HG03103 (cell line): ENCODE results near the gene EXOC2.
"Not testable (repeated sequence)": the region's sequence is repeated elsewhere in the genome, so short reads cannot be mapped to it uniquely, and the experiment has no call there.

Experiments used
- ATAC-seq: cut with Tn5 transposase; IDR thresholded peaks from one replicate; pipeline ENCODE4 v1.9.1; 2021; ENCODE audit warnings: low read depth; ENCODE audit not compliant: unreplicated experiment

The EXOC2 gene

GRCh38 chr6:710601-711571, 17.9 kb upstream of the EXOC2 start:
- ATAC-seq, result peak; percentile 89

GRCh38 chr6:709471-710056, 16.6 kb upstream of the EXOC2 start:
- ATAC-seq, result no peak

DNA sequence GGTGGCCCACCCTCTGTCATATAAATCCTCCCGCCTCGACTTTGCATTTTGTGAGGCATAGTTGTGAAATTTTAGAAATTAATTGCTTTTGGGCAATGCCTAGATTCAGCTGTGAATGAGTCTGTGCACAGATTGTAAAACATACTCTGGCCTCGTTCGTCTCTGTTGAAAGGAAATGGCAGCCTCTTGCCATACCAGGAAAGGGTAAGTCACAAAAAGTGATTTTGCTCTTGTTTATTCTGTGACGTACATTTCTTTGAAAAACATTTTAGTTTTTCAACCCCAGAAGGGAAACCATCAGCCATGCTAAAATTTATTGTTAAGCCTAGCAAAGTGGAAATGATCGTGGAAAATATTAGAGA, 15.3 kb upstream of the EXOC2 start:
- ATAC-seq, result no peak

GRCh38 chr6:707576-708236, 14.8 kb upstream of the EXOC2 start:
- no peak for ATAC-seq

- no peak for ATAC-seq
Observed at GRCh38 chr6:706819-707381, 14.0 kb upstream of the EXOC2 start.

DNA sequence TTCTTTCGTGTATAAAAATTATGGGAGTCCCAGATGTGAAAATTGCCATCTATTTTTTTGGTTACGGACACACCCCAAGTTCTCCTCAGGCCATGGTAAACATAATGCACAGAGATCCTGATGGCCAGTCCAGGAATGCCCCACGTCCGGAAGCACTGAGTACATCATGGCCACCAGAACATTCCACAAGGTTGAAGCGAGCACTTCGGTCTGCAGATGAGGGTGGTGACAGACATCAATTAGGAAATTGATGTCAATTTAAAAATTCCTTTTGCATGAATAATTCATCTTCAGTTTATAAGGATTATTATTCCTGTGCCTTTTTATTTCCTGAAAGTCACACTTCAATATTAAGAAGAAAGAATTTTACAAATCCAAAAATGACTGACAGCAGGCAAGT, 13.2 kb upstream of the EXOC2 start:
- no peak for ATAC-seq

DNA sequence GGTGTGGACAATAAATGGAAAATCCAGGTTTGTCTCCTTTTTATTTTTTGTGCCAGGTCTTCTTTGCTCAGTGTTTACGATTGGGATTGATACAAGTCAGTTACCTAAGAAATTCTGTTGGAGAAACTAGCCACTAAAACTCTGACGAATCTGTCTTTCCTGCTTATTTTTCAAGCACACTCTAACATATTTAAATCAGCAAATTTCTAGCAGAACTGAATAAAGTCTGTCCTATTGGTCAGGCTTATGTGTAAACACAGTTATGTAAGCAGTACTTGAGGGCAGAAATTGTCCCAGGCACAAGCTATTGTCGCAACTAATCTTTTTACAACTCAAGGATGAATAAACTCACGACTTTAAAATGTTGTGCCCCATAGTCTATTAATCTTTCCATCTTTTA, 12.1 kb upstream of the EXOC2 start:
- no peak for ATAC-seq

DNA sequence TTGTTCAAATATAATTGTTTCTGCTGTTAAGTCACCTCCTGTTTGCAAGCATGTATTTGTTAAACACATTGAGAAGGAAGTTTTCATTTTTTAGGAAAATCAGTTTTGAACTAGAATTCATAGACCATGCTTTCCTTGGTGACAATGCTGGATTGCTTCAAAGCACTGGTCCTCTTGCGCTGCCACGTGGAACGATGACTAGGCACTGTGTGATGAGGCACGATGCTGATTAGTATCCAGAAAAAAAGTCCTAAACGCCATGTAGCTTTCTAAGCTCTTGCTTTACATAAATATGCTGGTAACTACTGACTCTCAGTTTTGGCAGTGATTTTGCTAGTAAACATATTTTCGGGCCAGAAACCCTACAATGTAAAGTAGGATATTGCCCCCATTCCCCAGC, 11.1 kb upstream of the EXOC2 start:
- ATAC-seq, result no peak

GRCh38 chr6:703552-703951, 10.6 kb upstream of the EXOC2 start:
- no peak for ATAC-seq

DNA sequence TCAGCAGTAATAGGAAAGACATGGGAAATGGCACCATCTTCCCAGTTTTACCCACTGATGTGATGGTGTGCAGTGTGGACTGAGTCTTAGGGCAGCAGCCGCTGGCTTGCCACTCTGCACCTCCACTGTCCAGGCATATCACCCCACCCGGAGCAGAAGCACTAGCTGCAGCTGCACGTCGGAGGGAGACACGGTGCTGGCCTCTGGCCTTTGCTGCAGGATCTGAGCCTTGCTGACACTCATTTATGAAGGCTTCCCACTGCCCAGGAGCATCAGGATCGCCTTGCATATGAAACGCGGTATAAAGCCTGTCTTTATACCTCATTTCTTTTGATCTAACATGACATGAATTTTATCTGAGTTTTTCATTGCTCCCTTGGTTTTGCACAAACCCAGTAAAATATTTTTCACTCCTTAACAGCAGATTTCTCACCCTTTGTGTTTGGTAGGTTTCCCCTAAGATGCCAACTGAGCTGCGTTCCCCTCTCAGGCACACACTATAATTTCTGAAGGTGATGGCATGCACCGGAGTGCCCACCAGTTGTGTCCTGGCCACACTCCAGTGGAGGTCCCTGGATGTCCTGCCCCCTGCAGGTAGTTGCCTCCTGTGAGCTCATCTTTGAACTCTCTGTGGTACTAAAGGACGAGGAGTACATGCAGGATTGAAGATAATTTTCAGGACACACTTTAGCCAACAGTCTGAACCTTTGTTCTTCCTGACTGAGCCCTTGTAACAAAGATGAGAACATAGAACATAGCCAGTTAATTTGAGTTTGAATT, 9.0 kb upstream of the EXOC2 start:
- no peak for ATAC-seq

DNA sequence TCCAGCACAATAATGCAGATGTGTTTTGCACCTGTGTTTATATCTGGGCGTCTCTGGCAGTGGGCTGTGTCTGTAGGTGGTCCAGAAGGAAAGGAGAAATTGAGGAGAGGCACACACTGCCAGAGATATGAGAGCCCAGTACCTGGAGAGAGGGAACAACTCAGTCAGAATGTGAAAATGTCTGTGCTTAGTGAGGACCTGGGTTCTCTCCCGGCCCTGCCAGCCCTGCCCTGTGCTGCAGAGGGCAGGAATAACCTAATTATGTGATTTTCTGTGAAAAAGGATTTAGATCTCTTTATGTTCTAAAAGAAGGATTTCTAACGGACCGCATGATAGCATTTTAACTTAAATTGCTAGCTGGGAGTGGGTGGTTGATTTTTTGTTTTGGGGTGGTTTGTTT, 8.3 kb upstream of the EXOC2 start:
- no peak for ATAC-seq

GRCh38 chr6:700490-700889, 7.6 kb upstream of the EXOC2 start:
- ATAC-seq, result no peak

- no peak for ATAC-seq
Observed at GRCh38 chr6:699319-699718, 6.4 kb upstream of the EXOC2 start.

GRCh38 chr6:694431-695126, 1.6 kb upstream of the EXOC2 start:
- ATAC-seq, result not testable (repeated sequence)

DNA sequence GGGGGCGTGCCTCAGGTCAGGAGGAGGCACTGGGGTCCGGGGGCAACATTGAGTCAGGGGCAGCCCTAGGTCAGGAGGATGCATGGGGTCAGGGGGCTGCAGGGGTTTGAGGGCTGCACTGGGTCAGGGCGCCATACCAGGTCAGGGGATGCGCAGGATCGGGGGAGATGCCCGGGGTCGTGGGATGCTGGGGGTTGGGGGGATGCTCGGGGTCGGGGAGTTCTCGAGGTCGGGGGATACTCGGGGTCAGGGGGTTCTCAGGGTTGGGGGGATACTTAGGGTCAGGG, 727 bp upstream of the EXOC2 start:
- no peak for ATAC-seq

GRCh38 chr6:692356-692851, 535 bp downstream of the EXOC2 start:
- ATAC-seq, result peak; percentile 73

- ATAC-seq, result no peak
Observed at GRCh38 chr6:689223-689622, 3.7 kb downstream of the EXOC2 start.

DNA sequence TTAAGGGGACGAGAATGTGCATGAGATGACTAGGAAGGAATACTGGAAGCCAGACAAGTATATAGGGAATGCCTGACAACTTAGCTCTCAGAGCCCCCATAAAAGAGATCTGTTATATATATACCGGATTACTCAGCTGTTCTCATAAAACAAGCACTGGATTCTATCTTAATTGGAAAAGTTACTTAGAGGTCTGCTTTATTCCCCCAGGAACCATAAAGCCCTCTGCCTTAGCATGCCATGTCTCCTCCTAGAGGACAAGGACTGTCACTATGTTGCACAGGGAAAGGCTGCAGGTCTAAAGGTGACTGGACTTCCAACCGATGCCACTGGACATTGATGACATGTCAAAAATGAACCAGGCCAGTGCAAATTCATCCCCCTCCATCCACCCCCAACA, 6.4 kb downstream of the EXOC2 start:
- ATAC-seq, result no peak

- ATAC-seq, result peak; percentile 68
Observed at GRCh38 chr6:684831-685636, 7.9 kb downstream of the EXOC2 start.
